Gastrocnemius medialis (tissue), 4 donors: ENCODE results near the gene CXCR5.

Source experiments
- CTCF ChIP-seq, 5 experiments: fragments of 450-650 bp in 3 of 5; fragments of 200-600 bp in 2 of 5; sonication (generic) in 2 of 5; IDR thresholded peaks in 4 of 5; conservative IDR thresholded peaks in 1 of 5; 1 replicate in 4 of 5; 2 replicates in 1 of 5; pipeline ENCODE4 v1.5.1; 2016 to 2019; ENCODE audit warnings: antibody characterized with exemption in 5 of 5, mild to moderate bottlenecking in 3 of 5, moderate library complexity in 3 of 5
- POLR2A ChIP-seq, 2 donors: fragments of 450-650 bp; IDR thresholded peaks; one replicate each; pipeline ENCODE4 v1.6.1; 2017; ENCODE audit warnings: antibody characterized with exemption in 2 of 2, mild to moderate bottlenecking in 2 of 2, moderate library complexity in 2 of 2

GRCh38 chr11:118923721-118924587, 40.3 kb downstream of the CXCR5 start:
- TF ChIP-seq CTCF (IDR thresholded peaks at IDR 0.05 in 4 of 5, conservative IDR thresholded peaks at IDR 0.05 in 1 of 5) (no peak), POLR2A (IDR thresholded peaks at IDR 0.05) (no peak)
